Cardiac septum (tissue), 1 donor: ENCODE measurements around the gene TECPR2. TPM values are rescaled to one million over a fixed set of nuclear protein-coding genes. Genes with fewer than 3 reads are reported as not detected.
A peak's percentile ranks its signal among the peaks of the same experiment; 100 is the strongest.
"Not testable (repeated sequence)": the region's sequence is repeated elsewhere in the genome, so short reads cannot be mapped to it uniquely, and the experiment has no call there.

Experiments
- DNase-seq: peaks from one replicate; pipeline ENCODE4 v3.0.0-alpha.2; 2020; ENCODE audit warnings: low spot score
- intact Hi-C: fragments of 100-400 bp; cut with DNase I; formaldehyde crosslinking; loops from one replicate; pipeline ENCODE4 v1.14.0; 2022
- long read RNA-seq: library from polyadenylated mRNA; unstranded; transcript quantifications from one replicate; pipeline ENCODE4 v2.0.0, GENCODE V29; 2021
- total RNA-seq: library from RNA; stranded (reverse); fragmentation: NEBNext Ultra II Directional; extraction: Animal tissue kit (Norgen Biotek cat#: 25700); gene quantifications from one replicate; pipeline ENCODE4 v1.2.1, GENCODE V29; 2021
- donor health status: DM: no; HTN: no; CAD: no.

TECPR2 gene
- 28.0 TPM for total RNA-seq
- long read RNA-seq, partial matches to known transcripts, result 33 of 34 reads
- long read RNA-seq, other reads (novel, unspliced or antisense), result 1 of 34 reads

DNA sequence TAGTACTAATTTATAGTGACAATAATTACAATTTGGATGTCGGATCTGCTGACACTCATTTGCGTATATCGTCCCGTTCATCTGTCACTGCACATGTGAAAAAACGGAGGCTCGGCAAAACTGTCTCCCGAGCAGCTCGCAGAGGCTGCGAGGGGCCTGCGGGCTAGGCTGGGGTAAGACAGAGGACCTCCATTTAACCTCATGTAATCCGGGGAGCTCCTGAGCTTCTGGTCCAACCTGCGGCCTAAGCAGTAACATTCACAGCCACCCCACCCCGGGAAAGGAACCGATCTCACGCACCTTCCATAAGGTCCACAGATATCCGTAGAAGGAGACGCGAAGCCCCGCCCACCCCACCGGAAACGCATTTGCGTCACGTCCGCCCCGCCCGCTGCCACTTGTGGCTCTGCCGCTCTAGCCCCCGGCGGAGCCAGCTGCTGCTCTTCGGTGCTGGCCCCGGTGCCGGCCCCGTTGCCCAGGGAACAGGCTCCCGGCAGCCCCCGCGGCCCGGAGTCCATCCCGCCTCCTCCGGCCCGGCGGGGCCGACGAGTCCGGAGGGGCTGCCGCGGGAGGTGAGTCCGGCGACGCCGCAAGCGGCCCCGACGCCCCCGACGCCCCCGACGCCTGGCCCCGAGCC, at the start of gene TECPR2, which contains the start of gene CINP:
Gene TECPR2, plus strand, starts transcription at position 397 of the 637 bp plus-strand sequence. CDS start 13,781 bp downstream, outside the sequence.
Gene CINP, minus strand, starts transcription at position 346 of the 637 bp plus-strand sequence. Its CDS starts 39 bp downstream, at position 307.
- intact Hi-C loops, result loop anchor here (5.0 kb wide), 1 partner anchor 40 kb away; no protein-coding TSS in a partner anchor
- DNase-seq, result peak; percentile 100

- intact Hi-C loops, result loop anchor here (1.0 to 5.0 kb wide), 7 partner anchors 47 to 607 kb away; partner anchors contain the start of genes ANKRD9 and HSP90AA1
- peak; percentile 94 for DNase-seq
Measured at GRCh38 chr14:102314242-102315011, 48.3 kb upstream of the TECPR2 start.

DNA sequence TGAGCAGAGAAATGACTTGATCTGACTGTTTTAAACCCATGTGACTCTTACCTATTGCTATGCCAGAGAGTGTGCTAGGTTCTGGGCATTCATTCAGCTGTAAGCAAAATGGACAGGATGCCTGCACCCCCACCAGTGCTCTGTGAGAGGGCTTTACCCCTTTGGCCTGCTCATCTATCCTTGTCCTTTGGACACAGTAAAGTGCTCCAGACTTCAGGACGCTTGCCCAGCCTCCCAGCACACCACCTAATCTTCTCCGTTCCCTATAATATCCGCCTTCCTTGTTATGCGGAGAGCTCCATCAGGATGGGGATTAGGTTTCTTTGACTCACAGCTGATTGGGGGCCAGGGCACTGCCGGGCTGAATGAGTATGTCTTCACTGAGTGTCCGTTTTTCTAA, 47.6 kb upstream of the TECPR2 start:
- no peak for DNase-seq
- intact Hi-C loops, result loop anchor here (5.0 kb wide), 4 partner anchors 192 to 608 kb away; partner anchors contain the start of genes ANKRD9 and HSP90AA1

GRCh38 chr14:102316338-102316742, 46.4 kb upstream of the TECPR2 start:
- DNase-seq, result no peak
- intact Hi-C loops, result loop anchor here (5.0 kb wide), 4 partner anchors 191 to 609 kb away; partner anchors contain the start of genes ANKRD9 and HSP90AA1

- peak; percentile 97 for DNase-seq
- intact Hi-C loops, result loop anchor here (5.0 kb wide), 4 partner anchors 190 to 610 kb away; partner anchors contain the start of genes ANKRD9 and HSP90AA1
Measured at GRCh38 chr14:102316743-102317563, 45.8 kb upstream of the TECPR2 start.

DNA sequence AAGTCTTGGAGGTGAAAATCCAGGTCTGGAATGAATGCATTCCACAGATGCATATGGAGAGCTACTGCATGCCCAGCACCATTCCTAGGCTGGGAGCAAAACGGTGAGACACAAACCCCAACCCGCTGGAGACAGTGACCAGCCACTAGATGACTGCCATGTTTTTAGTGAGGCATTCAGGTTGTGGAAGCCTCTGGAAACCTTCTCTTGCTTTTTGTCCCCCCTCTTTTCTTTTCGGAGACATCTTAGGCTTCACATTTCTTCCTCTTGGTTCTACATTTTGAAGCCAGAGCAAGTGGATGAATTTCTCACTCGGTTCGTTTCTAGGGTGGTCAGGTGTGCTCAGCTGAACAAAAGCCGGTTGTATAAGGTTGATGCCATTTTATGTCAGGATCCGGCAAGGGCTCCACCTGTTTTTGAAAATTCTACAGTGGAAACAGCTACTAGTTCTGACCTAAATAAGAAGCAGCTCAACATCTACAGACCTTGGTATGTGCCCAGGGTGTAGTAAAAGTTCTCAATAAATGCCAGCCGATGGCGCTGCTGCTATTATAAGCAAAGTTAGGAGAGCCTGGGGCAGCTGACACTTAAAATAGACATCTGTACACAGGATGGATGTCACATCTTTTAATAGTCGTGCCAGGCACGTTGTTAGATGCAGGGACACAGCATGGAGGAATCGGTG, 45.0 kb upstream of the TECPR2 start:
- intact Hi-C loops, result loop anchor here (5.0 kb wide), 4 partner anchors 190 to 610 kb away; partner anchors contain the start of genes ANKRD9 and HSP90AA1
- DNase-seq, result no peak

DNA sequence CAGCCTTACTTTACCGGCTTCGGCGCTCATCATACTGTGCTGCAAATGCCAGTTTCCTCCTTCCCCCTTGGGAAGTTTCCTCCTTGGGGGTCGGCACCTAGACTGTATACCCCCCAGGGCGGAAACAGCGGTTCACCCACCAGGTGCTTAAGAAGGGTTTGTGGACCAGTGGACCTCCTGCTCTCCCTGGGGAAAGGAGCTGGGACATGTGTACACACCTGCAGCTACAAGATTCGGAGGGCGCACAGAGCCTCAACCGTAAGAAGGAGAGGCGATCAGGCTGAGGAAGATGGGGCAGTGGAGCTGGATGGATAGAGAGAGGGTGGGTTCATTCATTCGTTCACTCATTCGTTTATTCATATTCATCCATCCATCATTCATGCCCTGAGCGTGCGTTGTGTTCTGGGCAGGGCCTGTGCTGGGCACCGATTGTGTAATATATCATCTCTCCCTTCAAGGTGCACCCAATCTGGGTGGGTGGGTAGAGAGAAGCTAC, 43.9 kb upstream of the TECPR2 start:
- intact Hi-C loops, result loop anchor here (5.0 kb wide), 4 partner anchors 188 to 612 kb away; partner anchors contain the start of genes ANKRD9 and HSP90AA1
- no peak for DNase-seq

GRCh38 chr14:102319351-102320032, 43.2 kb upstream of the TECPR2 start, which contains the start of gene ZNF839:
Gene ZNF839, plus strand, starts transcription at chr14:102319746. Its CDS starts 20 bp downstream, at chr14:102319766.
- DNase-seq, result peak; percentile 96
- intact Hi-C loops, result loop anchor here (5.0 kb wide), 5 partner anchors 43 to 612 kb away; partner anchors contain the start of genes ANKRD9, CINP, HSP90AA1 and TECPR2

DNA sequence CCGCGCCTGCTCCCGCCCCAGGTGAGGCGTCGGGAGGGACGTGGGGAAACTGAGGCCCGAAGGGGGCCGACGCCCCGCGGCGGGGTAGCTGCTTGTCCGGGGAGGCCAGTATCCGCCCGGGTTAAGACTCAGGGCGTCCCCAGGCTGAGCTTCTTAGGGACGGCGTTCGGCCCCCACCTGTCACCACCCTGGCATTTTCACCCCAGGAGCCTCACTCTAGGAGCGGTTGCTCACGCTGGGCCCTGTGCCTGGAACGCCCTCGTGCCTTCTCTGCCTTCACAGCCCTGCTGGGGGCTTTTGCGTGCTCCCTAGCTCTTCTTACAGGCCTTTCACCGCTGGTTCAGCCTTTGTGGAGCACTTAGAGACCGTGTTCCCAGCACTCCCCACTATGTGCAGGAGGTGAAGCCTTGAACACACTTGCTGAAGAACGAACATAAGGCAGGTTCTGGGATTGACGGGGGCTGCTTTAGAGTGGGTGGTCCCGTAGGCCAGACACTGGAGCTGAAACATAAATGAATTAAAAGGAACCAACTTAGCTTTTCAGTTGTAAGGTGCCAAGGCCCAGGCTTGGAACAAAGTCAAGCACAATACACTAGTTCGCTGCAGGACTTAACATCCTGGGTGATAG, 42.6 kb upstream of the TECPR2 start:
- intact Hi-C loops, result loop anchor here (5.0 kb wide), 1 partner anchor 42 kb away; the partner anchor contains the start of genes CINP and TECPR2

GRCh38 chr14:102320671-102321455, 41.9 kb upstream of the TECPR2 start:
- no peak for DNase-seq
- intact Hi-C loops, result loop anchor here (5.0 kb wide), 1 partner anchor 41 kb away; the partner anchor contains the start of genes CINP and TECPR2

More for the DNA sequence above, 42.6 kb upstream of the TECPR2 start:
- DNase-seq, result no peak

- intact Hi-C loops, result loop anchor here (5.0 kb wide), 1 partner anchor 41 kb away; the partner anchor contains the start of genes CINP and TECPR2
- no peak for DNase-seq
Measured at GRCh38 chr14:102321456-102322422, 41.0 kb upstream of the TECPR2 start.

- intact Hi-C loops, result loop anchor here (5.0 kb wide), 1 partner anchor 39 kb away; the partner anchor contains the start of genes CINP and TECPR2
- DNase-seq, result no peak
Measured at GRCh38 chr14:102323102-102323501, 39.6 kb upstream of the TECPR2 start.

GRCh38 chr14:102325791-102326345, 36.9 kb upstream of the TECPR2 start:
- DNase-seq, result no peak
- intact Hi-C loops, result no loop called here

GRCh38 chr14:102326583-102326982, 36.2 kb upstream of the TECPR2 start:
- intact Hi-C loops, result no loop called here
- DNase-seq, result no peak

DNA sequence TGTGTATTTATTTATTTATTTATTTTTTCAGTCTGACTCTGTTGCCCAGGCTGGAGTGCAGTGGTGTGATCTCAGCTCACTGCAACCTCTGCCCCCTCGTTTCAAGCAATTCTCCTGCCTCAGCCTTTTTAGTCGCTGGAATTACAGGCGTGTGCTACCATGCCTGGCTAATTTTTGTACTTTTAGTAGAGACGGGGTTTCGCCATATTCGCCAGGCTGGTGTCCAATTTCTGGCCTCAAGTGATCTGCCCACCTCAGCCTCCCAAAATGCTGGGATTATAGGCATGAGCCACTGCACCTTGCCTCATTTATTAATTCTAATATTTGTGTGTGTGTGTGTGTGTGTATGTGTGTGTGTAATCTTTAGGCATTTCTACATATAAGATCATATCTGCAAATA, 33.4 kb upstream of the TECPR2 start:
- DNase-seq, intact Hi-C loops: not testable (repeated sequence)
